ENCODE results near the gene ZNF813. TPM values are rescaled to one million over a fixed set of nuclear protein-coding genes. Genes with fewer than 3 reads are reported as not detected.

The ZNF813 gene
- total RNA-seq, 2 donors from 2014 or later = 7.9 to 8.2 TPM

DNA sequence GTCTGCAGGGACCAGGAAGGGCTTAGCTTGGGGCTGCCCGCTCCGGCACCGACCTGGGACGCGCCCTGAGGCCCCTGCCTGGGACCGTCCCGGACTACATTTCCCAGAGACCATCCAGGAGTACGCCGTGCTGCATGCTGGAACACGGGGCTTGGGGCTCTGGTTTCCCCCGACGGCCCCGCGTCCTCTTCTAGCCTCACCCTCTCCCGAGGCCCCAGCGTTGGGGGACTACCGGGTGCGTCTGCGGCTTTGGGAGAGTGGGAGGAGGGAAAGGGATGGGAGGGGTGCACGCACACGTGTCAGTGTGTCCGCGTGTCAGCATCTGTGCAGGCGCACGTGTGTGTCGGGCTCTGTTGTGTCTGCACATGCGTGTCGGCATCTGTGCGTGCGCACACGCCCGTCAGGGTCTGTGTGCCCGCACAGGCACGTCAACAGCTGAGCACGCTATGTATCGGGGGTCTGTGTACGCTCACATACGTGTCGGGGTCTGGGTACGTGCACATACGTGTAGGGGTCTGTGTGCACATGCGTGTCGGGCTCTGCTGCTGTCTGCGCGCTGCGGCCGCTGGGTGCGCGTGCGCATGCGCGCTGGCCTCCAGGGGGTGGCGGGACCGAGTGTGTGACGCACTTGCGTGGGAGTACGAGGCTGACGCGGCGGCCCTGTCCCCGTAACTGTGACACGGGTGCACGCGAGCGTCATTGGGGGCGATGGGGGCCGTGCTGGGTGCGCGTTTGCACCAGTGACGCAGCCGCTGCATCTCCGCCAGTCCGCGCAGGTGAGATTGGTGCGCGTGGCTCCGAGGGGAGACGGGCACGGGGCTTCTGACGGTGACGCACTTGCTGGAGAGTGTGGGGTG, 70.2 kb downstream of the ZNF813 start, which contains the start of gene ZNF331:
Gene ZNF331 (plus strand): TSS at position 625 of the 857 bp plus-strand sequence. CDS start 31,232 bp downstream, outside the sequence.
- Mint-ChIP-seq H3K27ac (peak within 1 kb of the TSS; percentile 98), H3K4me1 (ENCODE audit: low read depth) (peaks cover 42% of the 10 kb centered on the region), H3K4me3 (peak within 1 kb of the TSS; percentile 96 to 98), H3K36me3 (ENCODE audit: insufficient read depth in 2 of 2) (peaks cover 22 to 42% of the 10 kb centered on the region in 2 donors), H3K9me3 (peaks cover 2 to 3% of the 10 kb centered on the region in 2 donors), H3K27me3 (ENCODE audit: low read depth) (no peaks in the 10 kb centered on the region)
- ATAC-seq (replicated peaks in 1 of 2) = peak; percentile 83
- DNase-seq = peak; percentile 90

DNA sequence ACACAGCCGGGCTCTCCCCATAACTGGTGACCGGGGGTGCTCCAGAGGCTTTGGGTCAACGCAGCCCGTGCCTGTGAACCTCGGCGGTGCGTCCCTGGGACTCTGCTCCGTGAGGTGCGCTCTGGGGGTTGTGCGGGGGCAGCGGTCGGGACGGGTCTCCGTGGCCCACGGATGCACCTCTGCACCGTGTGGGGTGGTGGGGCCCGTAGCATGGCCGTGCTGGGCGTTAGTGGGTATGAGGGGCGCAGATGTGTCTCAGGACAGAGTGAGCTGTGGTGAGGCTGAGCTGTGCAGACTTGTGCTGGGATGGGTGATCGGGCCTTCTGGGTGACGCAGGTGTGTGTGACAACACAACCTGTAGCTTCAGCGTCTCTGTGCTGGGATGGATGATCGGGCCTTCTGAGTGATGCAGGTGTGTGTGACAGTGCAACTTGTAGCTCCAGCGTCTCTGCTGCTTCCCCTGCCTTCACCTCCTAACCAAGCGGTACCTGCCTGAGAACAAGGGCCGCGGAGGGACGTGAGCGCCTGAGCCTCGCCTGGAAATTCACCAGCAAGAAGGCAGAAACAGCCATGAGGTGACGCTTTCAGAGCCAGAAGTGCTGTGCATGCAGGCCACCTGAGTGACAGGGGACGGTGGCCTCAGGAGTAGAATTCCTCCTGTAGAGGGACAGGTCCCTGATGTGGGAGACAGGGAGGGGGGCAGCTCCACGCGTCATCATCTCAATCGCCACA, 71.0 kb downstream of the ZNF813 start:
- peaks cover 42% of the 10 kb centered on the region for H3K4me1 Mint-ChIP-seq (ENCODE audit: low read depth)
- DNase-seq = peak; percentile 7 to 18

DNA sequence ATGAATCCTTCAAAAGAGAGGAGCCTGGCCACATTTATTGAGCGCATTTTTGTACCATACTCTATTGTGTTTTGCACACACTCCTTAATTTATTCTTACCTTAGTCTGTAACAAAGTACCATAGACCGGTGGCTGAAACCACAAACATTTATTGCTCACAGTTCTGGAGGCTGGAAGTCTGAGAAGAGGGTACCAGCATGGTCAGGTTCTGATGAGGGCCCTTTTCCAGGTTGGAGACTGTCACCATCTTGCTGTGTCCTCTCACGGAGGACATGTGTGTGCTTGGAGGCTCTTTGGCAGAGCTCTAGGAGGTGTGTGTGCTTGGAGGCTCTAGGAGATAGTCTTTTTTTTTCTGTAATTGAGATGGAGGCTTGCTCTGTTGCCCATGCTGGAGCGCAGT, 72.6 kb downstream of the ZNF813 start:
- peaks cover 2 to 3% of the 10 kb centered on the region in 2 donors for H3K9me3 Mint-ChIP-seq
- H3K4me3 Mint-ChIP-seq = peak overlapping the region; percentile 16 to 45
- no peaks in the 10 kb centered on the region for H3K27me3 Mint-ChIP-seq (ENCODE audit: low read depth)
- ATAC-seq (replicated peaks in 1 of 2) (no peak), DNase-seq (no peak)
- H3K4me1 Mint-ChIP-seq (ENCODE audit: low read depth) = peaks cover 43% of the 10 kb centered on the region
- no peak overlapping the region for H3K27ac Mint-ChIP-seq
- peaks cover 22 to 42% of the 10 kb centered on the region in 2 donors for H3K36me3 Mint-ChIP-seq (ENCODE audit: insufficient read depth in 2 of 2)

More for the DNA sequence above, 71.0 kb downstream of the ZNF813 start:
- H3K36me3 Mint-ChIP-seq (ENCODE audit: insufficient read depth in 2 of 2) = peaks cover 16 to 40% of the 10 kb centered on the region in 2 donors
- peak overlapping the region; percentile 98 for H3K27ac Mint-ChIP-seq
- H3K9me3 Mint-ChIP-seq = peaks cover 2 to 3% of the 10 kb centered on the region in 2 donors
- no peaks in the 10 kb centered on the region for H3K27me3 Mint-ChIP-seq (ENCODE audit: low read depth)
- peak; percentile 12 to 16 for ATAC-seq (replicated peaks in 1 of 2)
- peak overlapping the region; percentile 96 to 98 for H3K4me3 Mint-ChIP-seq

DNA sequence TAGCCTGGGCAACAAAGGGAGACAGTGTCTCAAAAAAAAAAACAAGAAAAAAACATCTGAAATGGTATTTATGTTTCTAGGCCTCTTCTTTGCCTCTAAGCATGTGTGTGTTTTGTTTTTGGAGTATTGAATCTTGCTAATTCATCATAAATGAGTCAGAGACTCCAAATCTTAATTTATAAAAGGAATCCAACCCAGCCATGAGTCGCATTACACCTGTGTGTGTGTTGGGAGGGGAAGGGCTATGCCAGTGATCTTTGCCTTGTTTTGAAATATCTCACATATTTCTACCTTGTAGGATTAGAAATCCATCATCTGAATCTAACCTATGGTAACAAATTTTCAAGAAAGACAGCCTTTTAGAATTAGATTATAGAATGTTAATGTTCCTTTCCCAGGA, 74.4 kb downstream of the ZNF813 start:
- ATAC-seq (replicated peaks in 1 of 2) = no peak
- Mint-ChIP-seq H3K27ac (peak overlapping the region; percentile 50), H3K9me3 (peaks cover 2 to 3% of the 10 kb centered on the region in 2 donors), H3K4me1 (ENCODE audit: low read depth) (peaks cover 47% of the 10 kb centered on the region), H3K27me3 (ENCODE audit: low read depth) (no peaks in the 10 kb centered on the region), H3K36me3 (ENCODE audit: insufficient read depth in 2 of 2) (peaks cover 22 to 39% of the 10 kb centered on the region in 2 donors), H3K4me3 (peak overlapping the region; percentile 17 to 58)
- no peak for DNase-seq

DNA sequence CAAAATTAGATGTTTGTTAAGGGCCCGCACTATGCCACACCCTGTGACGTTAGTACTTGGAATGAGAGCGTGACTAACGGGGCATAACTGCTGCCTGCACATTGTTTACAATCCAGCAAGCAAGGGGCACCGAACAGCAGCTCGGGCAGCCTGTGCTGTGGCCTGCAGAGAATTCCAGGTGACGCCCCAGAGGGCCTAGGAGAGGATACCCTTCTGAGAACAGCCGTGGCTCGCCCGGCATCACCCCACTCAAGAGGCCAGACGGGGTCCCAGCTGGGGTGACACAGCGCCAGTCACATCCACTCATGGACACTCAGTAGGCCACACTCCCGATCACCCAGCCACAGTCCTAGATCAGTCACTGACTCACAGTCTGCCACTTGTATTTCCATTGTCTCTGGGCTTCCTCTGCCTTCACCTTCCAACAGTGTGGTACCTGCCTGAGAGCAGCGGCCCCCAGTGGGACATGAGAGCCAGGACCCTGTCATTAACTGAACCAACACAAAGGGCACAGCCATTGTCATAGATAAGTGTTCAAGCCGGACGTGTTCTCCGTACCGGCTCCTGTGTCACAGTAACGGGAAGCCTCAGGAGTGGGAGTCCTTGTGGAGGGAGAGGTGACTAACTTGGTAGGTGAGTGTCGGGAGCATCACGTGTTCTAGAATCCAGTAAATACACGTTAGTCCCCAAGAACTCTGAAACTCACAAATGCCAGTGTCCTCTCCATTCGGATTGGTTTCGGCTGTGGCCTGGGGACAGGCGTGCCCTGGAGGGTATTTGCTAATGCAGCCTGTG, 77.9 kb downstream of the ZNF813 start:
- Mint-ChIP-seq H3K9me3 (peaks cover 2 to 3% of the 10 kb centered on the region in 2 donors), H3K4me3 (no peak overlapping the region), H3K27me3 (ENCODE audit: low read depth) (no peaks in the 10 kb centered on the region), H3K36me3 (ENCODE audit: insufficient read depth in 2 of 2) (peaks cover 18 to 24% of the 10 kb centered on the region in 2 donors), H3K4me1 (ENCODE audit: low read depth) (peaks cover 43% of the 10 kb centered on the region), H3K27ac (no peak overlapping the region)
- no peak for ATAC-seq (replicated peaks in 1 of 2)
- no peak for DNase-seq

Other genes starting within 250 kb of the ZNF813 start
- gene ZNF677, start 212.9 kb upstream of the ZNF813 start, total RNA-seq = 10 to 100 TPM in 1 of 2 donors, 1 to 10 TPM in 1; 9.0 to 10.5 TPM
- gene VN1R2, start 209.4 kb upstream of the ZNF813 start, total RNA-seq = not detected
- gene VN1R4, start 200.0 kb upstream of the ZNF813 start, total RNA-seq = not detected
- 1 to 10 TPM; 5.4 to 6.0 TPM for gene ZNF845, start 134.0 kb upstream of the ZNF813 start, total RNA-seq
- 10 to 100 TPM; 20.7 to 27.0 TPM for gene ZNF525, start 102.0 kb upstream of the ZNF813 start, total RNA-seq
- 10 to 100 TPM; 13.4 to 14.6 TPM for gene ZNF765, start 72.6 kb upstream of the ZNF813 start, total RNA-seq
- gene ZNF761, start 35.7 kb upstream of the ZNF813 start, total RNA-seq = 10 to 100 TPM; 16.1 to 21.0 TPM
- gene ZNF331, start 70.4 kb downstream of the ZNF813 start, total RNA-seq = 10 to 100 TPM; 63.7 to 71.4 TPM
- gene DPRX, start 164.3 kb downstream of the ZNF813 start, total RNA-seq = not detected

Data from activated T-cell treated with anti-CD3 and anti-CD28 coated beads, Interleukin-2, amount 50 U/mL, for 72 hours (primary cell).